Astrocyte of the spinal cord (primary cell): ENCODE results near the gene RSF1.
"Not testable (repeated sequence)": the region's sequence is repeated elsewhere in the genome, so short reads cannot be mapped to it uniquely, and the experiment has no call there.

Source experiments
- DNase-seq: peaks from one replicate; pipeline ENCODE4 v3.0.0; 2011; ENCODE audit warnings: low read depth, low spot score
- H3K4me3 ChIP-seq: 2 replicates; pipeline ENCODE4 v1.5.1; 2011; ENCODE audit warnings: low read depth, mild to moderate bottlenecking, low read length, moderate library complexity
- CTCF ChIP-seq: IDR thresholded peaks from 2 replicates; pipeline ENCODE4 v1.5.1; 2012; ENCODE audit warnings: low read depth, mild to moderate bottlenecking, low read length, inconsistent platforms
- in situ Hi-C: cut with HindIII; loops from 2 replicates; pipeline ENCODE4 v1.10.0; 2017; ENCODE audit warnings: low sequenced_read_pairs

RSF1 gene

GRCh38 chr11:77820565-77821348 lies at the start of gene RSF1, which contains the start of gene AAMDC:
RSF1 (minus strand) TSS chr11:77820722; CDS start chr11:77820714, 8 bp downstream.
AAMDC (plus strand) TSS chr11:77821144; CDS start chr11:77842497, 21,353 bp downstream.
- in situ Hi-C loops, result no loop called here
- peak within 1 kb of the TSS; percentile 99 for H3K4me3 ChIP-seq
- peak; percentile 86 for TF ChIP-seq CTCF
- peak; percentile 99 for DNase-seq

- in situ Hi-C loops, result no loop called here
- TF ChIP-seq CTCF, result no peak
- DNase-seq, result no peak
- no peak overlapping the region for H3K4me3 ChIP-seq
Measured at GRCh38 chr11:77868744-77869143, 48.2 kb upstream of the RSF1 start.

GRCh38 chr11:77866336-77866735 lies 45.8 kb upstream of the RSF1 start:
- no peak for DNase-seq
- no peak overlapping the region for H3K4me3 ChIP-seq
- in situ Hi-C loops, result no loop called here
- TF ChIP-seq CTCF, result no peak

- in situ Hi-C loops, result no loop called here
- H3K4me3 ChIP-seq, result no peak overlapping the region
- no peak for DNase-seq
- no peak for TF ChIP-seq CTCF
Measured at GRCh38 chr11:77865805-77866204, 45.3 kb upstream of the RSF1 start.

GRCh38 chr11:77861444-77861843 lies 40.9 kb upstream of the RSF1 start:
- in situ Hi-C loops, DNase-seq, H3K4me3 ChIP-seq: not testable (repeated sequence)

- DNase-seq, in situ Hi-C loops, H3K4me3 ChIP-seq: not testable (repeated sequence)
Measured at GRCh38 chr11:77857906-77858457, 37.5 kb upstream of the RSF1 start.

GRCh38 chr11:77854838-77855237 lies 34.3 kb upstream of the RSF1 start:
- in situ Hi-C loops, result no loop called here
- H3K4me3 ChIP-seq, result no peak overlapping the region
- TF ChIP-seq CTCF, result no peak
- no peak for DNase-seq
